HCT116 (cell line): ENCODE data around the gene ADAMTSL5. TPM values are rescaled to one million over a fixed set of nuclear protein-coding genes. Genes with fewer than 3 reads are reported as not detected.

Experiments used
- ATAC-seq: fragments of 200-7000 bp; cut with Tn5 transposase; 2 replicates; pipeline ENCODE4 v1.9.1; 2020; ENCODE audit warnings: mild to moderate bottlenecking, moderate library complexity
- BruUV-seq: library from RNA; stranded (reverse); fragments of 400-500 nt; replicated peaks from 2 replicates; lab custom pipeline; 2021; lab: Mats Ljungman, UMichigan
- CTCF ChIA-PET: fragments of 300-600 bp; sonication (Branson Sonifier 250); formaldehyde crosslinking; loops from one replicate; lab custom pipeline; 2021; ENCODE audit warnings: antibody characterized with exemption; lab: Charles Lee
- POLR2A ChIA-PET: fragments of 300-600, 350-600 bp; sonication (Branson Sonifier 250); formaldehyde crosslinking; loops from one replicate; lab custom pipeline; 2021; ENCODE audit warnings: antibody characterized with exemption; lab: Charles Lee
- RAD21 ChIA-PET, 2 experiments: fragments of 300-600 bp; sonication (Branson Sonifier 250); formaldehyde crosslinking; loops; one replicate each; lab custom pipeline; 2023; ENCODE audit warnings: low total read pairs in 2 of 2; ENCODE audit not compliant: uncharacterized antibody in 2 of 2, unreplicated experiment in 2 of 2, low non-redundant PET in 1 of 2; lab: Charles Lee
- DNase-seq: peaks from one replicate; pipeline ENCODE4 v3.0.0-alpha.2; 2010; ENCODE audit warnings: low read depth, low spot score
- H2AFZ ChIP-seq: fragments of 200-600 bp; shearing (Covaris generic), sonication (generic); 2 replicates; pipeline ENCODE4 v1.6.1; 2017; ENCODE audit warnings: low read depth, mixed run types, mixed read lengths, antibody characterized with exemption, low read length; ENCODE audit not compliant: poor library complexity, severe bottlenecking
- H3K27ac ChIP-seq: 2 replicates; pipeline ENCODE4 v1.5.1; 2012; ENCODE audit warnings: low read depth, low read length
- H3K27me3 ChIP-seq: fragments of 200-600 bp; sonication (generic); 2 replicates; pipeline ENCODE4 v1.6.1; 2016; ENCODE audit warnings: mixed run types, low read length, mixed read lengths; ENCODE audit not compliant: insufficient read depth
- H3K36me3 ChIP-seq, 2 experiments: fragments of 200-500 bp in 1 of 2; fragments of 200-600 bp in 1 of 2; sonication (Bioruptor generic) in 1 of 2; sonication (generic) in 1 of 2; 2 replicates each; pipeline versions ENCODE4 v1.5.1 to v1.6.1; 2014 to 2016; ENCODE audit warnings: low read length in 2 of 2, inconsistent platforms in 1 of 2, mixed read lengths in 1 of 2, mixed run types in 1 of 2; ENCODE audit not compliant: insufficient read depth in 2 of 2, control insufficient read depth in 1 of 2
- H3K4me1 ChIP-seq, 2 experiments: fragments of 200-600 bp in 1 of 2; sonication (generic) in 1 of 2; 2 replicates each; pipeline versions ENCODE4 v1.5.1 to v1.6.1; 2012 to 2017; ENCODE audit warnings: low read length in 2 of 2, inconsistent platforms in 1 of 2, mild to moderate bottlenecking in 1 of 2, mixed read lengths in 1 of 2, mixed run types in 1 of 2, moderate library complexity in 1 of 2; ENCODE audit not compliant: insufficient read depth in 2 of 2, control insufficient read depth in 1 of 2
- H3K4me2 ChIP-seq: fragments of 200-600 bp; sonication (generic); 2 replicates; pipeline ENCODE4 v1.6.1; 2017; ENCODE audit warnings: mixed run types, low read length, mixed read lengths
- H3K4me3 ChIP-seq, 2 experiments: fragments of 200-600 bp in 1 of 2; sonication (generic) in 1 of 2; replicated peaks in 1 of 2; 2 replicates each; pipeline ENCODE4 v1.5.1; 2011 to 2016; ENCODE audit warnings: low read length in 2 of 2, control low read depth in 1 of 2, low read depth in 1 of 2, mild to moderate bottlenecking in 1 of 2, mixed read lengths in 1 of 2, mixed run types in 1 of 2
- H3K79me2 ChIP-seq: fragments of 200-600 bp; sonication (generic); 2 replicates; pipeline ENCODE4 v1.6.1; 2017; ENCODE audit warnings: mild to moderate bottlenecking, mixed run types, low read length, moderate library complexity, mixed read lengths; ENCODE audit not compliant: insufficient read depth
- H3K9ac ChIP-seq: fragments of 200-600 bp; sonication (generic); 2 replicates; pipeline ENCODE4 v1.6.1; 2016; ENCODE audit warnings: low read length, mixed read lengths
- H3K9me2 ChIP-seq: fragments of 200-600 bp; sonication (generic), shearing (Covaris generic); 2 replicates; pipeline ENCODE4 v1.6.1; 2017; ENCODE audit warnings: mixed run types, mild to moderate bottlenecking, moderate library complexity; ENCODE audit not compliant: insufficient read depth
- H3K9me3 ChIP-seq, 2 experiments: fragments of 200-500 bp in 1 of 2; fragments of 200-600 bp in 1 of 2; sonication (Bioruptor generic) in 1 of 2; sonication (generic) in 1 of 2; 2 replicates each; pipeline ENCODE4 v1.6.1; 2014 to 2017; ENCODE audit warnings: low read length in 2 of 2, mixed read lengths in 2 of 2, inconsistent platforms in 1 of 2, low read depth in 1 of 2, mild to moderate bottlenecking in 1 of 2, mixed run types in 1 of 2, moderate library complexity in 1 of 2; ENCODE audit not compliant: control insufficient read depth in 1 of 2, insufficient read depth in 1 of 2
- H4K20me1 ChIP-seq: fragments of 200-600 bp; sonication (generic), shearing (Covaris generic); 2 replicates; pipeline ENCODE4 v1.6.1; 2017; ENCODE audit warnings: mixed run types, mild to moderate bottlenecking, moderate library complexity; ENCODE audit not compliant: insufficient read depth
- CBX3 ChIP-seq: IDR thresholded peaks from 2 replicates; pipeline ENCODE4 v1.6.1; 2012; ENCODE audit warnings: low read depth
- CEBPB ChIP-seq: IDR thresholded peaks from 2 replicates; pipeline ENCODE4 v1.6.1; 2012; ENCODE audit warnings: low read depth
- ELF1 ChIP-seq: IDR thresholded peaks from 2 replicates; pipeline ENCODE4 v1.6.1; 2012; ENCODE audit warnings: low read depth, borderline replicate concordance
- EZH2phosphoT487 ChIP-seq: fragments of 200-600 bp; IDR thresholded peaks from 2 replicates; pipeline ENCODE4 v1.6.1; 2018; ENCODE audit warnings: antibody characterized with exemption, borderline replicate concordance
- JUND ChIP-seq: IDR thresholded peaks from 2 replicates; pipeline ENCODE4 v1.6.1; 2012
- POLR2A ChIP-seq: IDR thresholded peaks from 2 replicates; pipeline ENCODE4 v1.7.0; 2011; ENCODE audit warnings: borderline replicate concordance; ENCODE audit not compliant: insufficient read depth, insufficient read length; ENCODE audit errors: extremely low read depth
- POLR2AphosphoS5 ChIP-seq: IDR thresholded peaks from 2 replicates; pipeline ENCODE4 v1.6.1; 2011; ENCODE audit warnings: mild to moderate bottlenecking, low read depth, low read length, moderate library complexity
- SIN3A ChIP-seq: IDR thresholded peaks from 2 replicates; pipeline ENCODE4 v1.6.1; 2012; ENCODE audit warnings: low read depth
- SRF ChIP-seq: IDR thresholded peaks from 2 replicates; pipeline ENCODE4 v1.6.1; 2012; ENCODE audit warnings: low read depth
- ZNF274 ChIP-seq: fragments of 200-500 bp; sonication (Bioruptor generic); IDR thresholded peaks from 2 replicates; pipeline ENCODE4 v1.6.1; 2014; ENCODE audit warnings: mild to moderate bottlenecking, low read depth, low read length, inconsistent platforms
- intact Hi-C: fragments of 100-400 bp; cut with micrococcal nuclease; formaldehyde crosslinking; loops from 2 replicates; pipeline ENCODE4 v1.10.0; 2022
- total RNA-seq: library from RNA; stranded (reverse); gene quantifications from one replicate; pipeline ENCODE4 v1.2.1, GENCODE V29; 2021; ENCODE audit not compliant: unreplicated experiment
- TF ChIP-seq, protein P1 (sequence below): IDR thresholded peaks from 2 replicates; pipeline ENCODE4 v1.6.1; 2012; ENCODE audit warnings: low read depth
- TF ChIP-seq, protein P2 (sequence below): IDR thresholded peaks from 2 replicates; pipeline ENCODE4 v1.6.1; 2012
- TF ChIP-seq, protein P3 (sequence below), 3 experiments: fragments of 200-600 bp in 1 of 3; sonication (generic) in 1 of 3; IDR thresholded peaks in 2 of 3; conservative IDR thresholded peaks in 1 of 3; 2 replicates each; pipeline ENCODE4 v1.5.1; 2012 to 2017; ENCODE audit warnings: low read depth in 2 of 3, low read length in 2 of 3, antibody characterized with exemption in 1 of 3, borderline replicate concordance in 1 of 3, control low read depth in 1 of 3, mild to moderate bottlenecking in 1 of 3, mixed read lengths in 1 of 3, mixed run types in 1 of 3, moderate library complexity in 1 of 3; ENCODE audit not compliant: insufficient read depth in 1 of 3
- TF ChIP-seq, protein P4 (sequence below): IDR thresholded peaks from 2 replicates; pipeline ENCODE4 v1.6.1; 2012

Gene ADAMTSL5
- total RNA-seq, 1 experiment from 2014 or later, result 24.0 TPM

DNA sequence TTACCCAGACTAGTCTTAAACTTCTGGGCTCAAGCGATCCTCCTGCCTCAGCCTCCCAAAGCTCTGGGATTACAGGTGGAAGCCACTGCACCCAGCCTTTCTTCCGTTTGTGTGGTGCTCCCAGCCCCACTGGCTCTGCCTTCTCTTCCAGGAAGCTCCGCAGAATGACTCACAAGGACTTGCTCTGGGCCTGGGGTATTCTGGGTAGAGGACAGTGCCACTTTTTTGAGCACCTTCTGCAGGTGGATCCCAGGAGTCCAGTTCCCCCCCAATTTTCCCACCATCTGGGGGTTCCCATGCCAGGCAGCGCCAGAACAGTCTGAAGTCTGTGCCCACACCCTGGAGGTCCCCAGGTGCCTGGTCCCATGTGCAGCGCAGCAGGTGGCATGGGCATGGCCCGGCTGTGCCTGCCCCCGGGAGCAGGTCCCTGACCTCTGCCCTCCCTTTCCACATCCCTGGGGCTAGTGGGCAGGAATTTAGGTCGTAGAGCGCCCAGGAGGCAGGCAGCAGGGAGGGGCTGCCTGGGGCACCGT, 20.3 kb downstream of the ADAMTSL5 start:
- peak overlapping the region; percentile 98 for H3K4me2 ChIP-seq
- H3K36me3 ChIP-seq, result no peaks in the 10 kb centered on the region
- intact Hi-C loops, result no loop called here
- H3K9me2 ChIP-seq, result no peaks in the 10 kb centered on the region
- H3K4me3 ChIP-seq, result peak overlapping the region; percentile 78 to 85
- ATAC-seq, result no peak
- no peaks in the 10 kb centered on the region for H4K20me1 ChIP-seq
- BruUV-seq, result no TSS peak
- DNase-seq, result no peak
- no peaks in the 10 kb centered on the region for H3K9me3 ChIP-seq
- TF ChIP-seq JUND (no peak), ELF1 (no peak), POLR2AphosphoS5 (peak; percentile 81)
- peaks cover 19 to 33% of the 10 kb centered on the region in 2 experiments for H3K4me1 ChIP-seq
- ChIA-PET CTCF (interaction anchor here (1.3 to 1.5 kb wide), 2 partner anchors 17 to 47 kb away, joined by 3 read pairs; no protein-coding TSS in a partner anchor), RAD21 (interaction anchor here in 1 of 2 experiments (0.5 kb wide), 1 partner anchor 333 kb away, joined by 5 read pairs; no protein-coding TSS in a partner anchor), POLR2A (interaction anchor here (1.6 kb wide), 1 partner anchor 13 kb away, joined by 3 read pairs; no protein-coding TSS in a partner anchor)
- H3K9ac ChIP-seq, result peak overlapping the region; percentile 90
- H3K79me2 ChIP-seq, result peaks cover 7% of the 10 kb centered on the region; the same call in 1 of the 2 replicates
- no peak overlapping the region for H2AFZ ChIP-seq
- peak overlapping the region; percentile 68 for H3K27ac ChIP-seq
- no peaks in the 10 kb centered on the region for H3K27me3 ChIP-seq

DNA sequence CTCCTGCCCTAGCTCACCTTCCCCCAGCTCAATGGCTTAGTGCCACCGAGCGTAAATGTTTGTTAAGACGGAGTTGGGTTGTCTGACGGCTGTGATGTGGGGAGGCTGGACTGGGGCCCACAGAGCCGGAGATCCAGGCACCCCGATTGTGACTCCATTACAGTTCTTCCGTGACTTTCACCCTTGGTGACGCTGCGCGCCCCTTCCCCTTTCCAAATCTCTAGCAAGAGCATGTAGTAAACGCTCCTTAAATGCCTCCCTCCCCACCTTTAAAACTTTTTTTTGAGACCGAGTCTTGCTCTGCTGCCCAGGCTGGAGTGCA, 21.0 kb downstream of the ADAMTSL5 start:
- POLR2A ChIA-PET, result interaction anchor here (1.5 to 1.6 kb wide), 2 partner anchors 12 to 223 kb away, joined by 3 to 10 read pairs; partner anchors contain the start of gene CIRBP
- RAD21 ChIA-PET, result no interaction called here

More for the DNA sequence above, 21.0 kb downstream of the ADAMTSL5 start:
- intact Hi-C loops, result loop anchor here (1.0 kb wide), 1 partner anchor 37 kb away; no protein-coding TSS in a partner anchor
- H3K36me3 ChIP-seq, result no peaks in the 10 kb centered on the region
- no peak for TF ChIP-seq CEBPB
- TF ChIP-seq, protein P1, sequence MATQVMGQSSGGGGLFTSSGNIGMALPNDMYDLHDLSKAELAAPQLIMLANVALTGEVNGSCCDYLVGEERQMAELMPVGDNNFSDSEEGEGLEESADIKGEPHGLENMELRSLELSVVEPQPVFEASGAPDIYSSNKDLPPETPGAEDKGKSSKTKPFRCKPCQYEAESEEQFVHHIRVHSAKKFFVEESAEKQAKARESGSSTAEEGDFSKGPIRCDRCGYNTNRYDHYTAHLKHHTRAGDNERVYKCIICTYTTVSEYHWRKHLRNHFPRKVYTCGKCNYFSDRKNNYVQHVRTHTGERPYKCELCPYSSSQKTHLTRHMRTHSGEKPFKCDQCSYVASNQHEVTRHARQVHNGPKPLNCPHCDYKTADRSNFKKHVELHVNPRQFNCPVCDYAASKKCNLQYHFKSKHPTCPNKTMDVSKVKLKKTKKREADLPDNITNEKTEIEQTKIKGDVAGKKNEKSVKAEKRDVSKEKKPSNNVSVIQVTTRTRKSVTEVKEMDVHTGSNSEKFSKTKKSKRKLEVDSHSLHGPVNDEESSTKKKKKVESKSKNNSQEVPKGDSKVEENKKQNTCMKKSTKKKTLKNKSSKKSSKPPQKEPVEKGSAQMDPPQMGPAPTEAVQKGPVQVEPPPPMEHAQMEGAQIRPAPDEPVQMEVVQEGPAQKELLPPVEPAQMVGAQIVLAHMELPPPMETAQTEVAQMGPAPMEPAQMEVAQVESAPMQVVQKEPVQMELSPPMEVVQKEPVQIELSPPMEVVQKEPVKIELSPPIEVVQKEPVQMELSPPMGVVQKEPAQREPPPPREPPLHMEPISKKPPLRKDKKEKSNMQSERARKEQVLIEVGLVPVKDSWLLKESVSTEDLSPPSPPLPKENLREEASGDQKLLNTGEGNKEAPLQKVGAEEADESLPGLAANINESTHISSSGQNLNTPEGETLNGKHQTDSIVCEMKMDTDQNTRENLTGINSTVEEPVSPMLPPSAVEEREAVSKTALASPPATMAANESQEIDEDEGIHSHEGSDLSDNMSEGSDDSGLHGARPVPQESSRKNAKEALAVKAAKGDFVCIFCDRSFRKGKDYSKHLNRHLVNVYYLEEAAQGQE, result no peak
- no peak for TF ChIP-seq SRF
- TF ChIP-seq CBX3, result no peak
- no peak for TF ChIP-seq ELF1
- TF ChIP-seq, protein P2, sequence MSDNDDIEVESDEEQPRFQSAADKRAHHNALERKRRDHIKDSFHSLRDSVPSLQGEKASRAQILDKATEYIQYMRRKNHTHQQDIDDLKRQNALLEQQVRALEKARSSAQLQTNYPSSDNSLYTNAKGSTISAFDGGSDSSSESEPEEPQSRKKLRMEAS, result no peak
- TF ChIP-seq ZNF274, result no peak
- no peak for TF ChIP-seq SIN3A
- no peak for TF ChIP-seq POLR2A
- TF ChIP-seq, protein P3, sequence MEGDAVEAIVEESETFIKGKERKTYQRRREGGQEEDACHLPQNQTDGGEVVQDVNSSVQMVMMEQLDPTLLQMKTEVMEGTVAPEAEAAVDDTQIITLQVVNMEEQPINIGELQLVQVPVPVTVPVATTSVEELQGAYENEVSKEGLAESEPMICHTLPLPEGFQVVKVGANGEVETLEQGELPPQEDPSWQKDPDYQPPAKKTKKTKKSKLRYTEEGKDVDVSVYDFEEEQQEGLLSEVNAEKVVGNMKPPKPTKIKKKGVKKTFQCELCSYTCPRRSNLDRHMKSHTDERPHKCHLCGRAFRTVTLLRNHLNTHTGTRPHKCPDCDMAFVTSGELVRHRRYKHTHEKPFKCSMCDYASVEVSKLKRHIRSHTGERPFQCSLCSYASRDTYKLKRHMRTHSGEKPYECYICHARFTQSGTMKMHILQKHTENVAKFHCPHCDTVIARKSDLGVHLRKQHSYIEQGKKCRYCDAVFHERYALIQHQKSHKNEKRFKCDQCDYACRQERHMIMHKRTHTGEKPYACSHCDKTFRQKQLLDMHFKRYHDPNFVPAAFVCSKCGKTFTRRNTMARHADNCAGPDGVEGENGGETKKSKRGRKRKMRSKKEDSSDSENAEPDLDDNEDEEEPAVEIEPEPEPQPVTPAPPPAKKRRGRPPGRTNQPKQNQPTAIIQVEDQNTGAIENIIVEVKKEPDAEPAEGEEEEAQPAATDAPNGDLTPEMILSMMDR (IDR thresholded peaks at IDR 0.05 in 2 of 3, conservative IDR thresholded peaks at IDR 0.05 in 1 of 3; ENCODE audit: borderline replicate concordance in 1 of 3, insufficient read depth in 1 of 3, low read depth in 2 of 3, low read length in 2 of 3), result no peak
- TF ChIP-seq EZH2phosphoT487, result no peak
- TF ChIP-seq, protein P4, sequence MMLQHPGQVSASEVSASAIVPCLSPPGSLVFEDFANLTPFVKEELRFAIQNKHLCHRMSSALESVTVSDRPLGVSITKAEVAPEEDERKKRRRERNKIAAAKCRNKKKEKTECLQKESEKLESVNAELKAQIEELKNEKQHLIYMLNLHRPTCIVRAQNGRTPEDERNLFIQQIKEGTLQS, result no peak
- TF ChIP-seq POLR2AphosphoS5, result no peak
- TF ChIP-seq JUND, result no peak
- peak overlapping the region; percentile 68 for H3K27ac ChIP-seq
- peak overlapping the region; percentile 90 for H3K9ac ChIP-seq
- H3K9me2 ChIP-seq, result no peaks in the 10 kb centered on the region
- peak overlapping the region; percentile 78 to 85 for H3K4me3 ChIP-seq
- BruUV-seq, result no TSS peak
- DNase-seq (no peak), ATAC-seq (no peak)
- peak overlapping the region; percentile 98 for H3K4me2 ChIP-seq
- H3K79me2 ChIP-seq, result peaks cover 7% of the 10 kb centered on the region; the same call in 1 of the 2 replicates
- no peak overlapping the region for H2AFZ ChIP-seq
- CTCF ChIA-PET, result interaction anchor here (1.3 to 1.9 kb wide), 2 partner anchors 14 to 46 kb away, joined by 3 to 5 read pairs; no protein-coding TSS in a partner anchor
- no peaks in the 10 kb centered on the region for H3K9me3 ChIP-seq
- H4K20me1 ChIP-seq, result no peaks in the 10 kb centered on the region
- H3K27me3 ChIP-seq, result no peaks in the 10 kb centered on the region
- peaks cover 19 to 33% of the 10 kb centered on the region in 2 experiments for H3K4me1 ChIP-seq
